Right lobe of liver (tissue), 4 donors: ENCODE measurements around the gene SLMAP.

ENCODE experiments used
- POLR2A ChIP-seq: fragments of 450-650 bp; IDR thresholded peaks from one replicate; pipeline ENCODE4 v1.6.1; 2017; ENCODE audit warnings: antibody characterized with exemption, mild to moderate bottlenecking
- TF ChIP-seq, protein P1 (sequence below), 4 donors: fragments of 200-600 bp in 3 of 4; fragments of 450-650 bp in 1 of 4; IDR thresholded peaks; one replicate each; pipeline versions ENCODE4 v1.5.1 to v1.8.0; 2016 to 2022; ENCODE audit warnings: antibody characterized with exemption in 4 of 4, mild to moderate bottlenecking in 2 of 4
- donor health status: DM: no; HTN: no; CAD: no.
- donor health status: DM: no; HTN: no; CAD: no.
- donor health status: DM: no; HTN: yes; CAD: no.

DNA sequence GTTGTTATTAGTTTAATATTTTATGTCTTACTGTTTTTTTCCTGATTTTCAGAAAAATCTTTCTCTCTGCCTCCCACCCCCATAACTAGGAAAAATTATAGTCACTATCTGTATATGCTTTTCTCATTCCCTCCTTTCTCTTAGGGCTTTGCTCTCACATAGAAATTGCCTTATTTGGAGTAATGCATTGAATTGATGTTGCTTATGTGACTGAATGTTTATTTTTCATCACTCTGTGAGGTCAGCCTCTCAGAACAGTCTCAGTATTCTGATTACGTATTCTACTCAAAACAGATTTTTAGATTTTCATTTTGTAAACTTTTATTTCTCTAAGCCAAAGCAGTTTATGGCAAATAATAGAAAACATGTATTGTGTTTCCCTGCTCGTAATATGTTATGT lies 121.0 kb downstream of the SLMAP start:
- TF ChIP-seq, protein P1, sequence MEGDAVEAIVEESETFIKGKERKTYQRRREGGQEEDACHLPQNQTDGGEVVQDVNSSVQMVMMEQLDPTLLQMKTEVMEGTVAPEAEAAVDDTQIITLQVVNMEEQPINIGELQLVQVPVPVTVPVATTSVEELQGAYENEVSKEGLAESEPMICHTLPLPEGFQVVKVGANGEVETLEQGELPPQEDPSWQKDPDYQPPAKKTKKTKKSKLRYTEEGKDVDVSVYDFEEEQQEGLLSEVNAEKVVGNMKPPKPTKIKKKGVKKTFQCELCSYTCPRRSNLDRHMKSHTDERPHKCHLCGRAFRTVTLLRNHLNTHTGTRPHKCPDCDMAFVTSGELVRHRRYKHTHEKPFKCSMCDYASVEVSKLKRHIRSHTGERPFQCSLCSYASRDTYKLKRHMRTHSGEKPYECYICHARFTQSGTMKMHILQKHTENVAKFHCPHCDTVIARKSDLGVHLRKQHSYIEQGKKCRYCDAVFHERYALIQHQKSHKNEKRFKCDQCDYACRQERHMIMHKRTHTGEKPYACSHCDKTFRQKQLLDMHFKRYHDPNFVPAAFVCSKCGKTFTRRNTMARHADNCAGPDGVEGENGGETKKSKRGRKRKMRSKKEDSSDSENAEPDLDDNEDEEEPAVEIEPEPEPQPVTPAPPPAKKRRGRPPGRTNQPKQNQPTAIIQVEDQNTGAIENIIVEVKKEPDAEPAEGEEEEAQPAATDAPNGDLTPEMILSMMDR (IDR thresholded peaks at IDR 0.05), result no peak
- TF ChIP-seq POLR2A, result no peak
